CD4-positive, CD25-positive, alpha-beta regulatory T cell (primary cell): ENCODE results near the gene ADAP2. TPM values are rescaled to one million over a fixed set of nuclear protein-coding genes. Genes with fewer than 3 reads are reported as not detected.

ENCODE experiments used
- ATAC-seq, 2 donors: fragments of 150-1000 bp; cut with Tn5 transposase; one replicate each; pipeline ENCODE4 v1.10.0; 2021; ENCODE audit warnings: low read depth in 2 of 2, moderate number of reproducible peaks in 2 of 2, moderate library complexity in 1 of 2
- DNase-seq, 3 donors: peaks; one replicate each; pipeline versions ENCODE4 v3.0.0 to v3.0.0-alpha.2; 2012 to 2022; ENCODE audit warnings: mixed read lengths in 1 of 3
- H3K27ac ChIP-seq: one replicate; pipeline ENCODE4 v1.7.0; 2013; ENCODE audit warnings: mild to moderate bottlenecking, low read length; ENCODE audit not compliant: insufficient read depth, poor library complexity, severe bottlenecking
- H3K27me3 ChIP-seq: one replicate; pipeline ENCODE4 v1.7.0; 2013; ENCODE audit warnings: low read length; ENCODE audit not compliant: control insufficient read depth, insufficient read depth
- H3K36me3 ChIP-seq: one replicate; pipeline ENCODE4 v1.7.0; 2013; ENCODE audit warnings: mild to moderate bottlenecking, low read length, moderate library complexity; ENCODE audit not compliant: control insufficient read depth, insufficient read depth
- H3K4me1 ChIP-seq: 2 replicates; pipeline ENCODE4 v1.7.0; 2013; ENCODE audit warnings: mild to moderate bottlenecking, low read length; ENCODE audit not compliant: insufficient read depth, control insufficient read depth, poor library complexity, severe bottlenecking
- H3K4me3 ChIP-seq: one replicate; pipeline ENCODE4 v1.7.0; 2013; ENCODE audit warnings: low read depth, mild to moderate bottlenecking, low read length, moderate library complexity
- H3K9me3 ChIP-seq, 2 experiments: 1 replicate in 1 of 2; 2 replicates in 1 of 2; pipeline ENCODE4 v1.7.0; 2013; ENCODE audit warnings: low read length in 2 of 2, mild to moderate bottlenecking in 1 of 2, moderate library complexity in 1 of 2; ENCODE audit not compliant: control insufficient read depth in 2 of 2
- H3K27ac Mint-ChIP-seq, 3 donors: one replicate each; pipeline ENCODE4 v1.8.0; 2020 to 2022; ENCODE audit warnings: mild to moderate bottlenecking in 3 of 3, mixed read lengths in 3 of 3, moderate library complexity in 2 of 3
- H3K27me3 Mint-ChIP-seq: one replicate; pipeline ENCODE4 v1.8.0; 2022; ENCODE audit warnings: mild to moderate bottlenecking, mixed read lengths
- H3K36me3 Mint-ChIP-seq: one replicate; pipeline ENCODE4 v1.8.0; 2020; ENCODE audit warnings: mixed read lengths
- H3K4me1 Mint-ChIP-seq, 4 donors: one replicate each; pipeline ENCODE4 v1.8.0; 2020 to 2022; ENCODE audit warnings: mixed read lengths in 4 of 4, mild to moderate bottlenecking in 1 of 4
- H3K4me3 Mint-ChIP-seq, 4 donors: one replicate each; pipeline ENCODE4 v1.8.0; 2020 to 2022; ENCODE audit warnings: mild to moderate bottlenecking in 4 of 4, mixed read lengths in 4 of 4, moderate library complexity in 3 of 4
- H3K9me3 Mint-ChIP-seq, 7 donors: one replicate each; pipeline ENCODE4 v1.8.0; 2020 to 2022; ENCODE audit warnings: mixed read lengths in 7 of 7, mild to moderate bottlenecking in 3 of 7, moderate library complexity in 2 of 7
- polyA plus RNA-seq, 4 donors: library from polyadenylated mRNA; unstranded; fragments of 300-500 nt; fragmentation: Illumina TruSeq; gene quantifications; one replicate each; pipeline ENCODE4 v1.2.3, GENCODE V29; 2021
- total RNA-seq: library from RNA; stranded (reverse); gene quantifications from one replicate; pipeline ENCODE4 v1.2.3, GENCODE V29; 2022

Gene ADAP2
- total and polyA plus RNA-seq, 5 donors from 2014 or later: 2.6 TPM; not detected in 4

GRCh38 chr17:30981531-30982519 lies 60.1 kb downstream of the ADAP2 start:
- Mint-ChIP-seq H3K27me3 (no peaks in the 10 kb centered on the region), H3K27ac (peak overlapping the region in 1 of 3 donors; percentile 63)
- DNase-seq: no peak

GRCh38 chr17:30982855-30983254 lies 61.1 kb downstream of the ADAP2 start:
- no peaks in the 10 kb centered on the region for H3K4me1 ChIP-seq
- H3K27me3 ChIP-seq: no peaks in the 10 kb centered on the region
- H3K27ac Mint-ChIP-seq: no peak overlapping the region
- H3K36me3 Mint-ChIP-seq: peaks cover 2% of the 10 kb centered on the region
- H3K36me3 ChIP-seq: peaks cover 6% of the 10 kb centered on the region
- H3K4me1 Mint-ChIP-seq: peaks cover 0 to 15% (median 3%) of the 10 kb centered on the region in 4 donors
- no peak overlapping the region for H3K4me3 ChIP-seq
- H3K27me3 Mint-ChIP-seq: no peaks in the 10 kb centered on the region
- H3K4me3 Mint-ChIP-seq: no peak overlapping the region
- ATAC-seq (no peak), DNase-seq (no peak)
- H3K27ac ChIP-seq: no peak overlapping the region
- no peaks in the 10 kb centered on the region for H3K9me3 ChIP-seq
- no peaks in the 10 kb centered on the region for H3K9me3 Mint-ChIP-seq

More at GRCh38 chr17:30981531-30982519, 60.1 kb downstream of the ADAP2 start:
- no peaks in the 10 kb centered on the region for H3K36me3 Mint-ChIP-seq
- Histone ChIP-seq H3K27me3 (no peaks in the 10 kb centered on the region), H3K4me3 (no peak overlapping the region), H3K36me3 (peaks cover 6% of the 10 kb centered on the region), H3K9me3 (no peaks in the 10 kb centered on the region), H3K4me1 (no peaks in the 10 kb centered on the region), H3K27ac (no peak overlapping the region)
- no peaks in the 10 kb centered on the region for H3K9me3 Mint-ChIP-seq
- H3K4me3 Mint-ChIP-seq: no peak overlapping the region
- no peak for ATAC-seq
- H3K4me1 Mint-ChIP-seq: peaks cover 1 to 17% (median 3%) of the 10 kb centered on the region in 4 donors

- no peak overlapping the region for H3K27ac ChIP-seq
- Mint-ChIP-seq H3K27ac (no peak overlapping the region), H3K27me3 (no peaks in the 10 kb centered on the region)
Observed at GRCh38 chr17:30990458-30990857, 68.7 kb downstream of the ADAP2 start.

GRCh38 chr17:30992551-30992950 lies 70.8 kb downstream of the ADAP2 start:
- Mint-ChIP-seq H3K4me1 (no peaks in the 10 kb centered on the region), H3K4me3 (no peak overlapping the region), H3K9me3 (no peaks in the 10 kb centered on the region), H3K36me3 (peaks cover 24% of the 10 kb centered on the region), H3K27me3 (no peaks in the 10 kb centered on the region), H3K27ac (no peak overlapping the region)
- Histone ChIP-seq H3K4me3 (no peak overlapping the region), H3K27me3 (no peaks in the 10 kb centered on the region), H3K4me1 (no peaks in the 10 kb centered on the region), H3K27ac (no peak overlapping the region), H3K36me3 (peaks cover 19% of the 10 kb centered on the region), H3K9me3 (no peaks in the 10 kb centered on the region)
- ATAC-seq (no peak), DNase-seq (no peak)

More at GRCh38 chr17:30990458-30990857, 68.7 kb downstream of the ADAP2 start:
- Mint-ChIP-seq H3K4me1 (no peaks in the 10 kb centered on the region), H3K9me3 (no peaks in the 10 kb centered on the region), H3K4me3 (no peak overlapping the region), H3K36me3 (peaks cover 13% of the 10 kb centered on the region)
- Histone ChIP-seq H3K9me3 (no peaks in the 10 kb centered on the region), H3K4me3 (no peak overlapping the region), H3K36me3 (peaks cover 13% of the 10 kb centered on the region), H3K27me3 (no peaks in the 10 kb centered on the region), H3K4me1 (no peaks in the 10 kb centered on the region)
- DNase-seq: no peak
- no peak for ATAC-seq

GRCh38 chr17:30995347-30995746 lies 73.6 kb downstream of the ADAP2 start:
- H3K9me3 ChIP-seq: no peaks in the 10 kb centered on the region
- Mint-ChIP-seq H3K4me1 (no peaks in the 10 kb centered on the region), H3K4me3 (no peak overlapping the region), H3K27me3 (no peaks in the 10 kb centered on the region), H3K36me3 (peaks cover 24% of the 10 kb centered on the region), H3K27ac (no peak overlapping the region), H3K9me3 (no peaks in the 10 kb centered on the region)
- H3K4me3 ChIP-seq: no peak overlapping the region
- peaks cover 33% of the 10 kb centered on the region for H3K36me3 ChIP-seq
- DNase-seq: no peak
- H3K4me1 ChIP-seq: no peaks in the 10 kb centered on the region
- H3K27ac ChIP-seq: no peak overlapping the region
- no peak for ATAC-seq
- no peaks in the 10 kb centered on the region for H3K27me3 ChIP-seq

GRCh38 chr17:30996486-30996885 lies 74.7 kb downstream of the ADAP2 start:
- Histone ChIP-seq H3K27ac (no peak overlapping the region), H3K4me1 (no peaks in the 10 kb centered on the region)
- no peaks in the 10 kb centered on the region for H3K4me1 Mint-ChIP-seq

GRCh38 chr17:30997270-30997669 lies 75.5 kb downstream of the ADAP2 start:
- ATAC-seq: no peak

More at GRCh38 chr17:30996486-30996885, 74.7 kb downstream of the ADAP2 start:
- peaks cover 32% of the 10 kb centered on the region for H3K36me3 ChIP-seq
- no peaks in the 10 kb centered on the region for H3K27me3 ChIP-seq
- H3K4me3 Mint-ChIP-seq: no peak overlapping the region
- no peaks in the 10 kb centered on the region for H3K9me3 ChIP-seq
- ATAC-seq (no peak), DNase-seq (no peak)
- H3K9me3 Mint-ChIP-seq: no peaks in the 10 kb centered on the region
- no peak overlapping the region for H3K27ac Mint-ChIP-seq
- H3K36me3 Mint-ChIP-seq: peaks cover 20% of the 10 kb centered on the region
- H3K27me3 Mint-ChIP-seq: no peaks in the 10 kb centered on the region
- H3K4me3 ChIP-seq: no peak overlapping the region

More at GRCh38 chr17:30997270-30997669, 75.5 kb downstream of the ADAP2 start:
- Mint-ChIP-seq H3K27ac (no peak overlapping the region), H3K9me3 (no peaks in the 10 kb centered on the region), H3K4me3 (no peak overlapping the region), H3K36me3 (peaks cover 27% of the 10 kb centered on the region), H3K27me3 (no peaks in the 10 kb centered on the region), H3K4me1 (no peaks in the 10 kb centered on the region)
- no peak overlapping the region for H3K27ac ChIP-seq
- H3K27me3 ChIP-seq: no peaks in the 10 kb centered on the region
- H3K9me3 ChIP-seq: no peaks in the 10 kb centered on the region
- H3K4me3 ChIP-seq: no peak overlapping the region
- no peak for DNase-seq
- peaks cover 32% of the 10 kb centered on the region for H3K36me3 ChIP-seq
- no peaks in the 10 kb centered on the region for H3K4me1 ChIP-seq
